Urinary bladder (tissue), 4 donors: ENCODE data around the gene ATG2B. TPM values are rescaled to one million over a fixed set of nuclear protein-coding genes. Genes with fewer than 3 reads are reported as not detected.

Experiments used
- DNase-seq: peaks from one replicate; pipeline ENCODE4 v3.0.0-alpha.2; 2015; ENCODE audit errors: extremely low spot score
- H3K27ac ChIP-seq: one replicate; pipeline ENCODE4 v1.5.1; 2013; ENCODE audit warnings: low read depth, mild to moderate bottlenecking, moderate library complexity
- H3K36me3 ChIP-seq: one replicate; pipeline ENCODE4 v1.6.1; 2013; ENCODE audit warnings: mild to moderate bottlenecking, moderate library complexity; ENCODE audit not compliant: insufficient read depth
- H3K4me1 ChIP-seq: one replicate; pipeline ENCODE4 v1.6.1; 2013; ENCODE audit warnings: mild to moderate bottlenecking, moderate library complexity; ENCODE audit not compliant: insufficient read depth
- H3K4me3 ChIP-seq: one replicate; pipeline ENCODE4 v1.5.1; 2013; ENCODE audit warnings: low read depth, low read length
- WGBS: extraction: QIAGEN DNeasy Blood & Tissue Kit; methylation state at CpG from one replicate; pipeline ENCODE4 v1.1.7; 2013; 5-methylcytosine and 5-hydroxymethylcytosine counted together
- polyA plus RNA-seq: library from polyadenylated mRNA; stranded (reverse); fragments of 200-250 nt; gene quantifications from one replicate; pipeline ENCODE4 v1.2.3, GENCODE V29; 2013
- total RNA-seq: library from RNA; depleted of rRNA; stranded (reverse); fragments of >200 nt; gene quantifications from one replicate; pipeline ENCODE4 v1.2.3, GENCODE V29; 2014
- donor health status: healthy with polysubstance abuse.
- donor health status: healthy.

ATG2B gene
- total and polyA plus RNA-seq, 2 donors = 8.0 to 52.4 TPM

GRCh38 chr14:96391293-96392118 lies 28.4 kb upstream of the ATG2B start:
- Histone ChIP-seq H3K36me3 (no peaks in the 10 kb centered on the region), H3K27ac (no peak overlapping the region), H3K4me3 (peak overlapping the region; percentile 58), H3K4me1 (no peaks in the 10 kb centered on the region)
- WGBS = under 1% methylated on average over 76 of the region's 79 CpGs
- peak; percentile 86 for DNase-seq

GRCh38 chr14:96390965-96391292 lies 27.8 kb upstream of the ATG2B start:
- DNase-seq = no peak
- Histone ChIP-seq H3K4me1 (no peaks in the 10 kb centered on the region), H3K36me3 (no peaks in the 10 kb centered on the region), H3K27ac (no peak overlapping the region), H3K4me3 (peak overlapping the region; percentile 58)
- WGBS = 5% methylated on average over 13 of the region's 13 CpGs

- 87% methylated on average over 3 of the region's 3 CpGs for WGBS
- no peaks in the 10 kb centered on the region for H3K4me1 ChIP-seq
- peaks cover 4% of the 10 kb centered on the region for H3K36me3 ChIP-seq
- no peak overlapping the region for H3K27ac ChIP-seq
- DNase-seq = no peak
- H3K4me3 ChIP-seq = no peak overlapping the region
Observed at GRCh38 chr14:96385385-96385784, 22.2 kb upstream of the ATG2B start.

- Histone ChIP-seq H3K4me3 (no peak overlapping the region), H3K4me1 (no peaks in the 10 kb centered on the region), H3K27ac (no peak overlapping the region), H3K36me3 (peaks cover 4% of the 10 kb centered on the region)
- DNase-seq = no peak
- WGBS = 89% methylated on average over 1 of the region's 1 CpG
Observed at GRCh38 chr14:96384740-96385139, 21.6 kb upstream of the ATG2B start.

GRCh38 chr14:96384053-96384452 lies 20.9 kb upstream of the ATG2B start:
- no peak for DNase-seq
- WGBS = 70% methylated on average over 1 of the region's 1 CpG
- peaks cover 4% of the 10 kb centered on the region for H3K36me3 ChIP-seq
- H3K4me3 ChIP-seq = no peak overlapping the region
- H3K4me1 ChIP-seq = no peaks in the 10 kb centered on the region
- no peak overlapping the region for H3K27ac ChIP-seq

GRCh38 chr14:96383445-96383844 lies 20.3 kb upstream of the ATG2B start:
- H3K36me3 ChIP-seq = peaks cover 4% of the 10 kb centered on the region
- no peak for DNase-seq
- no peaks in the 10 kb centered on the region for H3K4me1 ChIP-seq
- no peak overlapping the region for H3K27ac ChIP-seq
- WGBS = 88% methylated on average over 2 of the region's 2 CpGs
- no peak overlapping the region for H3K4me3 ChIP-seq

- DNase-seq = no peak
- H3K4me1 ChIP-seq = no peaks in the 10 kb centered on the region
- no peak overlapping the region for H3K27ac ChIP-seq
- H3K4me3 ChIP-seq = no peak overlapping the region
- peaks cover 4% of the 10 kb centered on the region for H3K36me3 ChIP-seq
- 93% methylated on average over 3 of the region's 3 CpGs for WGBS
Observed at GRCh38 chr14:96380735-96381134, 17.6 kb upstream of the ATG2B start.

GRCh38 chr14:96376093-96376492 lies 13.0 kb upstream of the ATG2B start:
- WGBS = 89% methylated on average over 3 of the region's 3 CpGs
- H3K4me3 ChIP-seq = no peak overlapping the region
- no peak overlapping the region for H3K27ac ChIP-seq
- H3K36me3 ChIP-seq = no peaks in the 10 kb centered on the region
- DNase-seq = no peak
- no peaks in the 10 kb centered on the region for H3K4me1 ChIP-seq

GRCh38 chr14:96373538-96373937 lies 10.4 kb upstream of the ATG2B start:
- Histone ChIP-seq H3K4me1 (no peaks in the 10 kb centered on the region), H3K36me3 (no peaks in the 10 kb centered on the region), H3K27ac (no peak overlapping the region), H3K4me3 (no peak overlapping the region)
- WGBS = 72% methylated on average over 3 of the region's 3 CpGs
- DNase-seq = no peak

GRCh38 chr14:96370528-96370927 lies 7.4 kb upstream of the ATG2B start:
- WGBS = 84% methylated on average over 5 of the region's 5 CpGs
- H3K36me3 ChIP-seq = no peaks in the 10 kb centered on the region
- no peak overlapping the region for H3K27ac ChIP-seq
- H3K4me1 ChIP-seq = no peaks in the 10 kb centered on the region
- H3K4me3 ChIP-seq = no peak overlapping the region
- DNase-seq = no peak

- Histone ChIP-seq H3K36me3 (no peaks in the 10 kb centered on the region), H3K4me1 (peaks cover 2% of the 10 kb centered on the region), H3K27ac (no peak overlapping the region), H3K4me3 (no peak overlapping the region)
- 100% methylated on average over 1 of the region's 1 CpG for WGBS
- no peak for DNase-seq
Observed at GRCh38 chr14:96368534-96368933, 5.4 kb upstream of the ATG2B start.

- H3K4me3 ChIP-seq = no peak overlapping the region
- H3K4me1 ChIP-seq = peaks cover 3% of the 10 kb centered on the region
- H3K27ac ChIP-seq = no peak overlapping the region
- DNase-seq = no peak
- 49% methylated on average over 1 of the region's 1 CpG for WGBS
- H3K36me3 ChIP-seq = no peaks in the 10 kb centered on the region
Observed at GRCh38 chr14:96364962-96365361, 1.8 kb upstream of the ATG2B start.

- under 1% methylated on average over 38 of the region's 38 CpGs for WGBS
- Histone ChIP-seq H3K4me1 (peaks cover 3% of the 10 kb centered on the region), H3K36me3 (no peaks in the 10 kb centered on the region), H3K4me3 (peak overlapping the region; percentile 93), H3K27ac (peak overlapping the region; percentile 33)
- DNase-seq = no peak
Observed at GRCh38 chr14:96363751-96364336, 703 bp upstream of the ATG2B start.
